ENCODE measurements around the gene IARS1. TPM values are rescaled to one million over a fixed set of nuclear protein-coding genes. Genes with fewer than 3 reads are reported as not detected.

Gene IARS1
- total and polyA plus RNA-seq, 2 of the 8 experiments (the other 6 are each of a cell fraction or from before 2014, with no cell fraction given) = 74.9 to 243 TPM

- TF ChIP-seq RXRA (IDR thresholded peaks at IDR 0.05; ENCODE audit: insufficient read depth, low read depth, low read length) = no peak
- no peak for TF ChIP-seq JUND (IDR thresholded peaks at IDR 0.05; ENCODE audit: low read length)
- TF ChIP-seq, protein P1, sequence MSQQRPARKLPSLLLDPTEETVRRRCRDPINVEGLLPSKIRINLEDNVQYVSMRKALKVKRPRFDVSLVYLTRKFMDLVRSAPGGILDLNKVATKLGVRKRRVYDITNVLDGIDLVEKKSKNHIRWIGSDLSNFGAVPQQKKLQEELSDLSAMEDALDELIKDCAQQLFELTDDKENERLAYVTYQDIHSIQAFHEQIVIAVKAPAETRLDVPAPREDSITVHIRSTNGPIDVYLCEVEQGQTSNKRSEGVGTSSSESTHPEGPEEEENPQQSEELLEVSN (IDR thresholded peaks at IDR 0.05) = no peak
- no peak for TF ChIP-seq CEBPB (IDR thresholded peaks at IDR 0.05; ENCODE audit: low read depth, low read length)
Observed at GRCh38 chr9:92327283-92327850, 33.9 kb upstream of the IARS1 start (continued).
